ENCODE data around the gene SIAE. TPM values are rescaled to one million over a fixed set of nuclear protein-coding genes. Genes with fewer than 3 reads are reported as not detected.

Gene SIAE
- total RNA-seq, 1 donor from 2014 or later, result 8.8 TPM

- Mint-ChIP-seq H3K4me3 (no peak overlapping the region), H3K27ac (no peak overlapping the region), H3K36me3 (peaks cover 7% of the 10 kb centered on the region), H3K4me1 (peaks cover 15% of the 10 kb centered on the region), H3K27me3 (ENCODE audit: low read depth) (peaks cover 7% of the 10 kb centered on the region), H3K9me3 (no peaks in the 10 kb centered on the region)
- no peak for DNase-seq (ENCODE audit: low spot score in 2 of 2, unreplicated experiment in 2 of 2)
- TF ChIP-seq CTCF (IDR thresholded peaks at IDR 0.05; ENCODE audit: unreplicated experiment), result no peak
Measured at GRCh38 chr11:124625504-124626168, 47.9 kb downstream of the SIAE start.

GRCh38 chr11:124623861-124624525 is 49.5 kb downstream of the SIAE start:
- Mint-ChIP-seq H3K36me3 (peaks cover 7% of the 10 kb centered on the region), H3K9me3 (no peaks in the 10 kb centered on the region), H3K4me3 (peak overlapping the region; percentile 94), H3K4me1 (peaks cover 15% of the 10 kb centered on the region), H3K27ac (peak overlapping the region; percentile 98), H3K27me3 (ENCODE audit: low read depth) (peaks cover 22% of the 10 kb centered on the region)
- no peak for DNase-seq (ENCODE audit: low spot score in 2 of 2, unreplicated experiment in 2 of 2)
- no peak for TF ChIP-seq CTCF (IDR thresholded peaks at IDR 0.05; ENCODE audit: unreplicated experiment)

GRCh38 chr11:124622531-124623451 is 50.7 kb downstream of the SIAE start, which contains the start of gene TBRG1:
TBRG1 (plus strand) TSS chr11:124622864; CDS start chr11:124623084, 220 bp downstream.
- peak; percentile 68 to 82 for DNase-seq (ENCODE audit: low spot score in 2 of 2, unreplicated experiment in 2 of 2)
- peak within 1 kb of the TSS; percentile 94 for H3K4me3 Mint-ChIP-seq
- no peaks in the 10 kb centered on the region for H3K9me3 Mint-ChIP-seq
- H3K27me3 Mint-ChIP-seq (ENCODE audit: low read depth), result peaks cover 33% of the 10 kb centered on the region
- H3K27ac Mint-ChIP-seq, result peak within 1 kb of the TSS; percentile 98
- no peak for TF ChIP-seq CTCF (IDR thresholded peaks at IDR 0.05; ENCODE audit: unreplicated experiment)
- H3K36me3 Mint-ChIP-seq, result peaks cover 3% of the 10 kb centered on the region
- H3K4me1 Mint-ChIP-seq, result peaks cover 15% of the 10 kb centered on the region

GRCh38 chr11:124618863-124619262 is 54.7 kb downstream of the SIAE start:
- H3K4me1 Mint-ChIP-seq, result peaks cover 12% of the 10 kb centered on the region
- H3K27me3 Mint-ChIP-seq (ENCODE audit: low read depth), result peaks cover 48% of the 10 kb centered on the region
- H3K9me3 Mint-ChIP-seq, result no peaks in the 10 kb centered on the region
- no peak overlapping the region for H3K27ac Mint-ChIP-seq
- no peak for TF ChIP-seq CTCF (IDR thresholded peaks at IDR 0.05; ENCODE audit: unreplicated experiment)
- no peaks in the 10 kb centered on the region for H3K36me3 Mint-ChIP-seq
- no peak overlapping the region for H3K4me3 Mint-ChIP-seq
- DNase-seq (ENCODE audit: low spot score in 2 of 2, unreplicated experiment in 2 of 2), result no peak

- no peaks in the 10 kb centered on the region for H3K36me3 Mint-ChIP-seq
- H3K4me1 Mint-ChIP-seq, result no peaks in the 10 kb centered on the region
- H3K9me3 Mint-ChIP-seq, result no peaks in the 10 kb centered on the region
- peaks cover 25% of the 10 kb centered on the region for H3K27me3 Mint-ChIP-seq (ENCODE audit: low read depth)
- peak in 1 of 2 experiments; percentile 43 for DNase-seq (ENCODE audit: low spot score in 2 of 2, unreplicated experiment in 2 of 2)
- TF ChIP-seq CTCF (IDR thresholded peaks at IDR 0.05; ENCODE audit: unreplicated experiment), result no peak
- H3K27ac Mint-ChIP-seq, result no peak overlapping the region
- no peak overlapping the region for H3K4me3 Mint-ChIP-seq
Measured at GRCh38 chr11:124612567-124613246, 60.8 kb downstream of the SIAE start.

All from mesothelial cell of epicardium (in vitro differentiated cells).